PC-3 (cell line): Measurements from ENCODE around the gene PARP16. TPM values are rescaled to one million over a fixed set of nuclear protein-coding genes. Genes with fewer than 3 reads are reported as not detected.
"Not testable (repeated sequence)": the region's sequence is repeated elsewhere in the genome, so short reads cannot be mapped to it uniquely, and the experiment has no call there.

ENCODE experiments used
- ATAC-seq: fragments of 200-7000 bp; cut with Tn5 transposase; 2 replicates; pipeline ENCODE4 v1.9.1; 2020; ENCODE audit warnings: mild to moderate bottlenecking, moderate library complexity
- BruUV-seq: library from RNA; stranded (reverse); fragments of 400-500 nt; replicated peaks from 2 replicates; lab custom pipeline; 2021; lab: Mats Ljungman, UMichigan
- CTCF ChIA-PET: fragments of 300-600 bp; sonication (Branson Sonifier 250); formaldehyde crosslinking; loops from one replicate; lab custom pipeline; 2022; ENCODE audit warnings: antibody characterized with exemption; lab: Charles Lee
- POLR2A ChIA-PET: fragments of 300-600 bp; sonication (Branson Sonifier 250); formaldehyde crosslinking; loops from one replicate; lab custom pipeline; 2022; ENCODE audit warnings: antibody characterized with exemption; ENCODE audit not compliant: unreplicated experiment; lab: Charles Lee
- DNase-seq: peaks from one replicate; pipeline ENCODE4 v3.0.0-alpha.2; 2015
- H2AFZ ChIP-seq: fragments of 300-600 bp; sonication (generic); 2 replicates; pipeline ENCODE4 v1.6.0; 2016; ENCODE audit warnings: antibody characterized with exemption, low read length
- H3F3A ChIP-seq: fragments of 300-600 bp; sonication (generic); one replicate; pipeline ENCODE4 v1.6.0; 2017; ENCODE audit warnings: antibody characterized with exemption, low read length, control low read depth, mild to moderate bottlenecking; ENCODE audit not compliant: unreplicated experiment
- H3K27ac ChIP-seq: fragments of 300-600 bp; sonication (generic); 2 replicates; pipeline ENCODE4 v1.5.1; 2016; ENCODE audit warnings: mild to moderate bottlenecking, low read length
- H3K27me3 ChIP-seq: fragments of 300-600 bp; sonication (generic); 2 replicates; pipeline ENCODE4 v1.6.1; 2016; ENCODE audit warnings: low read length, mixed read lengths
- H3K36me3 ChIP-seq: fragments of 300-600 bp; sonication (generic); 2 replicates; pipeline ENCODE4 v1.6.1; 2016; ENCODE audit warnings: low read depth, mixed run types, low read length, mixed read lengths
- H3K4me1 ChIP-seq: fragments of 300-600 bp; sonication (generic); 2 replicates; pipeline ENCODE4 v1.5.1; 2016; ENCODE audit warnings: low read length; ENCODE audit not compliant: insufficient read depth
- H3K4me2 ChIP-seq: fragments of 300-600 bp; sonication (generic); 2 replicates; pipeline ENCODE4 v1.6.0; 2016; ENCODE audit warnings: low read length
- H3K4me3 ChIP-seq: fragments of 300-600 bp; sonication (generic); 2 replicates; pipeline ENCODE4 v1.5.1; 2016; ENCODE audit warnings: mild to moderate bottlenecking, low read length, mixed read lengths
- H3K79me2 ChIP-seq: fragments of 300-600 bp; sonication (generic); 2 replicates; pipeline ENCODE4 v1.6.1; 2017; ENCODE audit warnings: low read length, mixed read lengths
- H3K9ac ChIP-seq: fragments of 300-600 bp; sonication (generic); 2 replicates; pipeline ENCODE4 v1.6.0; 2016; ENCODE audit warnings: mild to moderate bottlenecking, low read length
- H3K9me2 ChIP-seq: fragments of 300-600 bp; sonication (generic); replicated peaks from 2 replicates; pipeline ENCODE4 v1.6.1; 2016; ENCODE audit warnings: mixed run types, low read length, mixed read lengths
- H3K9me3 ChIP-seq: fragments of 300-600 bp; sonication (generic); 2 replicates; pipeline ENCODE4 v1.6.1; 2016; ENCODE audit warnings: low read length, mixed read lengths
- H4K20me1 ChIP-seq: fragments of 300-600 bp; sonication (generic); 2 replicates; pipeline ENCODE4 v1.6.1; 2016; ENCODE audit warnings: low read length, mixed read lengths
- CTCF ChIP-seq: fragments of 300-600 bp; sonication (generic); conservative IDR thresholded peaks from 2 replicates; pipeline ENCODE4 v1.5.1; 2017; ENCODE audit warnings: antibody characterized with exemption, low read depth, mild to moderate bottlenecking, low read length
- EZH2 ChIP-seq: fragments of 300-600 bp; sonication (generic); IDR thresholded peaks from one replicate; pipeline ENCODE4 v1.6.1; 2017; ENCODE audit warnings: antibody characterized with exemption, mild to moderate bottlenecking, low read length; ENCODE audit not compliant: unreplicated experiment
- EZH2phosphoT487 ChIP-seq: fragments of 300-600 bp; sonication (generic); IDR thresholded peaks from 2 replicates; pipeline ENCODE4 v1.6.1; 2018; ENCODE audit warnings: mild to moderate bottlenecking, antibody characterized with exemption, low read length, borderline replicate concordance
- intact Hi-C: fragments of 100-400 bp; cut with micrococcal nuclease; formaldehyde crosslinking; loops from 2 replicates; pipeline ENCODE4 v1.9.0; 2023
- total RNA-seq: library from RNA; depleted of rRNA; stranded (reverse); fragments of >200 nt; gene quantifications from 2 replicates; pipeline ENCODE4 v1.2.3, GENCODE V29; 2014

Gene PARP16
- total RNA-seq, 1 experiment from 2014 or later: 6.4 TPM

GRCh38 chr15:65232520-65232919 is 54.2 kb downstream of the PARP16 start:
- H3K36me3 ChIP-seq: no peaks in the 10 kb centered on the region
- H3K4me2 ChIP-seq: no peak overlapping the region
- POLR2A ChIA-PET: no interaction called here
- BruUV-seq: no TSS peak
- H3K27me3 ChIP-seq: no peaks in the 10 kb centered on the region
- H3K9me2 ChIP-seq: no peaks in the 10 kb centered on the region
- intact Hi-C loops: no loop called here
- DNase-seq: no peak
- no peaks in the 10 kb centered on the region for H4K20me1 ChIP-seq
- CTCF ChIA-PET: no interaction called here
- H3K79me2 ChIP-seq: no peaks in the 10 kb centered on the region
- H2AFZ ChIP-seq: no peak overlapping the region
- ATAC-seq: no peak
- no peaks in the 10 kb centered on the region for H3K4me1 ChIP-seq
- no peak for TF ChIP-seq EZH2
- TF ChIP-seq EZH2phosphoT487: no peak
- no peak for TF ChIP-seq CTCF
- H3K27ac ChIP-seq: no peak overlapping the region
- H3K9ac ChIP-seq: no peak overlapping the region
- no peaks in the 10 kb centered on the region for H3F3A ChIP-seq
- no peak overlapping the region for H3K4me3 ChIP-seq
- H3K9me3 ChIP-seq: no peaks in the 10 kb centered on the region

GRCh38 chr15:65231306-65231705 is 55.4 kb downstream of the PARP16 start:
- ATAC-seq (no peak), DNase-seq (no peak)
- CTCF ChIA-PET: no interaction called here
- no peaks in the 10 kb centered on the region for H3K79me2 ChIP-seq
- no peaks in the 10 kb centered on the region for H3K9me3 ChIP-seq
- no peak overlapping the region for H2AFZ ChIP-seq
- H3K36me3 ChIP-seq: no peaks in the 10 kb centered on the region
- BruUV-seq: no TSS peak
- H3K27me3 ChIP-seq: no peaks in the 10 kb centered on the region
- TF ChIP-seq EZH2: no peak
- no peak for TF ChIP-seq EZH2phosphoT487
- no peak for TF ChIP-seq CTCF
- H3K9ac ChIP-seq: no peak overlapping the region
- H4K20me1 ChIP-seq: no peaks in the 10 kb centered on the region
- H3F3A ChIP-seq: no peaks in the 10 kb centered on the region
- intact Hi-C loops: no loop called here
- no peaks in the 10 kb centered on the region for H3K9me2 ChIP-seq
- H3K4me2 ChIP-seq: no peak overlapping the region
- no peak overlapping the region for H3K27ac ChIP-seq
- POLR2A ChIA-PET: no interaction called here
- H3K4me1 ChIP-seq: no peaks in the 10 kb centered on the region
- H3K4me3 ChIP-seq: no peak overlapping the region

GRCh38 chr15:65226901-65227300 is 59.8 kb downstream of the PARP16 start:
- ATAC-seq, H3K4me3 ChIP-seq, DNase-seq, H3F3A ChIP-seq, H3K36me3 ChIP-seq, H3K4me2 ChIP-seq, H3K4me1 ChIP-seq, H3K27me3 ChIP-seq, H4K20me1 ChIP-seq, BruUV-seq, H3K27ac ChIP-seq, H3K9ac ChIP-seq, POLR2A ChIA-PET, H3K9me2 ChIP-seq, H3K79me2 ChIP-seq, CTCF ChIA-PET, H3K9me3 ChIP-seq, intact Hi-C loops, H2AFZ ChIP-seq: not testable (repeated sequence)
